GM18511 (cell line): Measurements from ENCODE around the gene PPP4R3C.
"Not testable (repeated sequence)": the region's sequence is repeated elsewhere in the genome, so short reads cannot be mapped to it uniquely, and the experiment has no call there.

ENCODE experiments used
- ATAC-seq: cut with Tn5 transposase; IDR thresholded peaks from one replicate; pipeline ENCODE4 v1.9.1; 2021; ENCODE audit warnings: mild to moderate bottlenecking, moderate library complexity; ENCODE audit not compliant: unreplicated experiment

The PPP4R3C gene

GRCh38 chrX:27463187-27463586 lies at the start of gene PPP4R3C:
Gene PPP4R3C, minus strand, starts transcription at chrX:27463341. Its CDS starts 45 bp downstream, at chrX:27463296.
- ATAC-seq, result no peak

GRCh38 chrX:27491397-27491796 lies 28.3 kb upstream of the PPP4R3C start:
- no peak for ATAC-seq

- no peak for ATAC-seq
Measured at GRCh38 chrX:27466051-27466450, 2.9 kb upstream of the PPP4R3C start.

- ATAC-seq, result no peak
Measured at GRCh38 chrX:27465036-27465435, 1.9 kb upstream of the PPP4R3C start.

GRCh38 chrX:27459129-27459528 lies 4.0 kb downstream of the PPP4R3C start:
- not testable (repeated sequence) for ATAC-seq

- not testable (repeated sequence) for ATAC-seq
Measured at GRCh38 chrX:27458544-27458943, 4.6 kb downstream of the PPP4R3C start.

- no peak for ATAC-seq
Measured at GRCh38 chrX:27451324-27451723, 11.8 kb downstream of the PPP4R3C start.

- ATAC-seq, result no peak
Measured at GRCh38 chrX:27446423-27446822, 16.7 kb downstream of the PPP4R3C start.

GRCh38 chrX:27445438-27445837 lies 17.7 kb downstream of the PPP4R3C start:
- ATAC-seq, result no peak

- peak; percentile 65 for ATAC-seq
Measured at GRCh38 chrX:27444093-27444908, 18.8 kb downstream of the PPP4R3C start.

- ATAC-seq, result not testable (repeated sequence)
Measured at GRCh38 chrX:27442392-27442791, 20.7 kb downstream of the PPP4R3C start.

- no peak for ATAC-seq
Measured at GRCh38 chrX:27439771-27440170, 23.4 kb downstream of the PPP4R3C start.

- no peak for ATAC-seq
Measured at GRCh38 chrX:27438937-27439336, 24.2 kb downstream of the PPP4R3C start.

GRCh38 chrX:27435031-27435430 lies 28.1 kb downstream of the PPP4R3C start:
- ATAC-seq, result no peak
